Natural killer cell (primary cell): ENCODE measurements around the gene SNX5. TPM values are rescaled to one million over a fixed set of nuclear protein-coding genes. Genes with fewer than 3 reads are reported as not detected.

Experiments
- ATAC-seq, 3 donors: fragments of 150-1000 bp in 2 of 3; fragments of 200-7000 bp in 1 of 3; cut with Tn5 transposase; 1 replicate in 1 of 3; 2 replicates in 2 of 3; pipeline ENCODE4 v1.10.0; 2021; ENCODE audit warnings: mild to moderate bottlenecking in 2 of 3, moderate library complexity in 2 of 3
- DNase-seq, 2 donors: peaks; one replicate each; pipeline versions ENCODE4 v3.0.0 to v3.0.0-alpha.2; 2013 to 2021; ENCODE audit warnings: mixed read lengths in 1 of 2
- H3K27ac ChIP-seq: one replicate; pipeline ENCODE4 v1.5.1; 2013; ENCODE audit warnings: mild to moderate bottlenecking, low read length
- H3K27me3 ChIP-seq: one replicate; pipeline ENCODE4 v1.6.1; 2013; ENCODE audit warnings: low read length; ENCODE audit not compliant: control insufficient read depth, insufficient read depth
- H3K36me3 ChIP-seq: one replicate; pipeline ENCODE4 v1.6.1; 2013; ENCODE audit warnings: low read length; ENCODE audit not compliant: control insufficient read depth, insufficient read depth
- H3K4me1 ChIP-seq: one replicate; pipeline ENCODE4 v1.6.1; 2013; ENCODE audit warnings: low read length; ENCODE audit not compliant: control insufficient read depth, insufficient read depth
- H3K4me3 ChIP-seq: one replicate; pipeline ENCODE4 v1.5.1; 2013; ENCODE audit warnings: low read length
- H3K9me3 ChIP-seq: one replicate; pipeline ENCODE4 v1.6.1; 2013; ENCODE audit warnings: low read length; ENCODE audit not compliant: control insufficient read depth, insufficient read depth
- H3K27ac Mint-ChIP-seq, 2 donors: one replicate each; pipeline ENCODE4 v1.8.0; 2022; ENCODE audit warnings: mild to moderate bottlenecking in 2 of 2, mixed read lengths in 2 of 2, moderate library complexity in 1 of 2
- H3K27me3 Mint-ChIP-seq, 2 donors: one replicate each; pipeline ENCODE4 v1.8.0; 2022; ENCODE audit warnings: low read depth in 2 of 2, mixed read lengths in 2 of 2
- H3K36me3 Mint-ChIP-seq: one replicate; pipeline ENCODE4 v1.8.0; 2022; ENCODE audit warnings: mixed read lengths
- H3K4me1 Mint-ChIP-seq, 2 donors: one replicate each; pipeline ENCODE4 v1.8.0; 2022; ENCODE audit warnings: mixed read lengths in 2 of 2
- H3K4me3 Mint-ChIP-seq: one replicate; pipeline ENCODE4 v1.8.0; 2022; ENCODE audit warnings: mild to moderate bottlenecking, moderate library complexity, mixed read lengths
- H3K9me3 Mint-ChIP-seq, 2 donors: one replicate each; pipeline ENCODE4 v1.8.0; 2022; ENCODE audit warnings: mixed read lengths in 2 of 2
- WGBS: methylation state at CpG from one replicate; pipeline ENCODE4 v1.1.7; 2013; ENCODE audit warnings: missing lambda C conversion rate; ENCODE audit not compliant: insufficient coverage; 5-methylcytosine and 5-hydroxymethylcytosine counted together
- intact Hi-C: fragments of 100-400 bp; cut with micrococcal nuclease; formaldehyde crosslinking; loops from one replicate; pipeline ENCODE4 v1.14.2; 2022
- total RNA-seq, 4 donors: library from RNA; stranded (reverse); fragments of 120-200 nt in 1 of 4; gene quantifications; one replicate each; pipeline versions ENCODE4 v1.2.3 to v1.2.4, GENCODE V29; 2013 to 2022
- TF ChIP-seq, protein P1 (sequence below): fragments of 200-600 bp; IDR thresholded peaks from one replicate; pipeline ENCODE4 v1.8.0; 2022; ENCODE audit warnings: antibody characterized with exemption

SNX5 gene
- total RNA-seq, 3 donors from 2014 or later (not counting 1 experiment from before 2014, with no cell fraction given): 62.3 to 85.4 (median 72.1) TPM

- H3K4me3 ChIP-seq: no peak overlapping the region
- peaks cover 3% of the 10 kb centered on the region for H3K4me1 ChIP-seq
- TF ChIP-seq, protein P1, sequence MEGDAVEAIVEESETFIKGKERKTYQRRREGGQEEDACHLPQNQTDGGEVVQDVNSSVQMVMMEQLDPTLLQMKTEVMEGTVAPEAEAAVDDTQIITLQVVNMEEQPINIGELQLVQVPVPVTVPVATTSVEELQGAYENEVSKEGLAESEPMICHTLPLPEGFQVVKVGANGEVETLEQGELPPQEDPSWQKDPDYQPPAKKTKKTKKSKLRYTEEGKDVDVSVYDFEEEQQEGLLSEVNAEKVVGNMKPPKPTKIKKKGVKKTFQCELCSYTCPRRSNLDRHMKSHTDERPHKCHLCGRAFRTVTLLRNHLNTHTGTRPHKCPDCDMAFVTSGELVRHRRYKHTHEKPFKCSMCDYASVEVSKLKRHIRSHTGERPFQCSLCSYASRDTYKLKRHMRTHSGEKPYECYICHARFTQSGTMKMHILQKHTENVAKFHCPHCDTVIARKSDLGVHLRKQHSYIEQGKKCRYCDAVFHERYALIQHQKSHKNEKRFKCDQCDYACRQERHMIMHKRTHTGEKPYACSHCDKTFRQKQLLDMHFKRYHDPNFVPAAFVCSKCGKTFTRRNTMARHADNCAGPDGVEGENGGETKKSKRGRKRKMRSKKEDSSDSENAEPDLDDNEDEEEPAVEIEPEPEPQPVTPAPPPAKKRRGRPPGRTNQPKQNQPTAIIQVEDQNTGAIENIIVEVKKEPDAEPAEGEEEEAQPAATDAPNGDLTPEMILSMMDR: no peak
- intact Hi-C loops: loop anchor here (5.0 to 10.0 kb wide), 2 partner anchors 41 to 314 kb away; partner anchors contain the start of gene RRBP1
- no peak overlapping the region for H3K27ac ChIP-seq
- no peak for DNase-seq
- H3K9me3 ChIP-seq: no peaks in the 10 kb centered on the region
- Mint-ChIP-seq H3K36me3 (no peaks in the 10 kb centered on the region), H3K27me3 (peaks cover 0 to 10% of the 10 kb centered on the region in 2 donors), H3K4me3 (no peak overlapping the region), H3K9me3 (no peaks in the 10 kb centered on the region), H3K27ac (no peak overlapping the region), H3K4me1 (peaks cover 6 to 7% of the 10 kb centered on the region in 2 donors)
- no peak for ATAC-seq
- no peaks in the 10 kb centered on the region for H3K27me3 ChIP-seq
- 84% methylated on average over 5 of the region's 5 CpGs for WGBS
- no peaks in the 10 kb centered on the region for H3K36me3 ChIP-seq
Observed at GRCh38 chr20:17998446-17998845, 29.9 kb upstream of the SNX5 start.

GRCh38 chr20:17995967-17996819, 27.6 kb upstream of the SNX5 start:
- peak in 1 of 2 donors; percentile 80 for DNase-seq
- WGBS: 30% methylated on average over 15 of the region's 16 CpGs
- Mint-ChIP-seq H3K27ac (peak overlapping the region in 1 of 2 donors; percentile 37), H3K4me3 (no peak overlapping the region), H3K36me3 (no peaks in the 10 kb centered on the region), H3K9me3 (no peaks in the 10 kb centered on the region), H3K27me3 (peaks cover 0 to 10% of the 10 kb centered on the region in 2 donors), H3K4me1 (peaks cover 6 to 7% of the 10 kb centered on the region in 2 donors)
- peaks cover 3% of the 10 kb centered on the region for H3K4me1 ChIP-seq
- H3K27me3 ChIP-seq: no peaks in the 10 kb centered on the region
- TF ChIP-seq, protein P1: peak; percentile 92
- no peaks in the 10 kb centered on the region for H3K9me3 ChIP-seq
- peak; percentile 87 to 99 (median 95) for ATAC-seq
- intact Hi-C loops: loop anchor here (1.0 to 10.0 kb wide), 5 partner anchors 29 to 491 kb away; partner anchors contain the start of gene RRBP1
- H3K4me3 ChIP-seq: no peak overlapping the region
- H3K27ac ChIP-seq: no peak overlapping the region
- H3K36me3 ChIP-seq: no peaks in the 10 kb centered on the region

DNA sequence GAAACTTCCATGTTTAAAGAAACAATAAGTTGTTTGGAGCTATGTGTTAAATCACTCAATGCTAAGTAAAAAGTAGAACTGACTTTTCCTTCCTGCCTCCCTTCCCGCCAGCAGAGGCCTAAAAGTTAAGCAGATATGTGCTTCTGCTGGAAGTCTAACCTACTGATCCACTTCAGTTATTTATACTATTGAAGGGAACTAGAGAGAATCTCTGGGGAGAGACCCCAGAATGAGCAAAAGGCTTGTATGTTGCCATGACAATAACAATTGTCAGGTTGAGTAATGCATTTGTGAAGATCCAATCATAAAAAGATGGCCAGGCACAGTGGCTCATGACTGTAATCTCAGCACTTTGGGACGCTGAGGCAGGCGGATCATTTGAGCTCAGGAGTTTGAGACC, 25.0 kb upstream of the SNX5 start:
- TF ChIP-seq, protein P1: no peak
- Histone ChIP-seq H3K36me3 (peaks cover 17% of the 10 kb centered on the region), H3K4me3 (no peak overlapping the region), H3K9me3 (no peaks in the 10 kb centered on the region), H3K27ac (no peak overlapping the region), H3K27me3 (no peaks in the 10 kb centered on the region), H3K4me1 (peaks cover 3% of the 10 kb centered on the region)
- peaks cover 0 to 4% of the 10 kb centered on the region in 2 donors for H3K27me3 Mint-ChIP-seq
- no peak overlapping the region for H3K27ac Mint-ChIP-seq
- DNase-seq: no peak
- H3K4me1 Mint-ChIP-seq: peaks cover 6 to 7% of the 10 kb centered on the region in 2 donors
- no peak for ATAC-seq
- no peaks in the 10 kb centered on the region for H3K36me3 Mint-ChIP-seq
- 96% methylated on average over 2 of the region's 3 CpGs for WGBS
- no peak overlapping the region for H3K4me3 Mint-ChIP-seq
- no peaks in the 10 kb centered on the region for H3K9me3 Mint-ChIP-seq
- intact Hi-C loops: loop anchor here (10.0 kb wide), 1 partner anchor 309 kb away; the partner anchor contains the start of gene RRBP1
